ENCODE data around the gene UBE4A. TPM values are rescaled to one million over a fixed set of nuclear protein-coding genes. Genes with fewer than 3 reads are reported as not detected.

The UBE4A gene
- total RNA-seq, 1 donor from 2014 or later = 49.2 TPM

- Mint-ChIP-seq H3K27ac (no peak overlapping the region), H3K27me3 (no peaks in the 10 kb centered on the region), H3K4me1 (ENCODE audit: low read depth) (peaks cover 5% of the 10 kb centered on the region), H3K36me3 (ENCODE audit: insufficient read depth) (peaks cover 31% of the 10 kb centered on the region), H3K4me3 (ENCODE audit: low read depth) (no peak overlapping the region), H3K9me3 (ENCODE audit: low read depth) (no peaks in the 10 kb centered on the region)
- no peak for DNase-seq (ENCODE audit: low spot score, unreplicated experiment)
- no peak for TF ChIP-seq CTCF (IDR thresholded peaks at IDR 0.05; ENCODE audit: unreplicated experiment)
Measured at GRCh38 chr11:118370774-118371173, 11.4 kb downstream of the UBE4A start.

GRCh38 chr11:118373263-118373662, 13.9 kb downstream of the UBE4A start:
- Mint-ChIP-seq H3K4me3 (ENCODE audit: low read depth) (no peak overlapping the region), H3K27ac (no peak overlapping the region), H3K4me1 (ENCODE audit: low read depth) (no peaks in the 10 kb centered on the region), H3K36me3 (ENCODE audit: insufficient read depth) (peaks cover 35% of the 10 kb centered on the region), H3K27me3 (no peaks in the 10 kb centered on the region), H3K9me3 (ENCODE audit: low read depth) (no peaks in the 10 kb centered on the region)
- DNase-seq (ENCODE audit: low spot score, unreplicated experiment) = no peak
- no peak for TF ChIP-seq CTCF (IDR thresholded peaks at IDR 0.05; ENCODE audit: unreplicated experiment)

- no peak for TF ChIP-seq CTCF (IDR thresholded peaks at IDR 0.05; ENCODE audit: unreplicated experiment)
- no peaks in the 10 kb centered on the region for H3K9me3 Mint-ChIP-seq (ENCODE audit: low read depth)
- H3K4me1 Mint-ChIP-seq (ENCODE audit: low read depth) = no peaks in the 10 kb centered on the region
- no peaks in the 10 kb centered on the region for H3K27me3 Mint-ChIP-seq
- H3K27ac Mint-ChIP-seq = no peak overlapping the region
- DNase-seq (ENCODE audit: low spot score, unreplicated experiment) = no peak
- H3K36me3 Mint-ChIP-seq (ENCODE audit: insufficient read depth) = peaks cover 33% of the 10 kb centered on the region
- H3K4me3 Mint-ChIP-seq (ENCODE audit: low read depth) = no peak overlapping the region
Measured at GRCh38 chr11:118373871-118374270, 14.5 kb downstream of the UBE4A start.

GRCh38 chr11:118374729-118375128, 15.3 kb downstream of the UBE4A start:
- Mint-ChIP-seq H3K9me3 (ENCODE audit: low read depth) (no peaks in the 10 kb centered on the region), H3K27ac (no peak overlapping the region), H3K27me3 (no peaks in the 10 kb centered on the region), H3K36me3 (ENCODE audit: insufficient read depth) (peaks cover 30% of the 10 kb centered on the region), H3K4me3 (ENCODE audit: low read depth) (no peak overlapping the region), H3K4me1 (ENCODE audit: low read depth) (no peaks in the 10 kb centered on the region)
- no peak for DNase-seq (ENCODE audit: low spot score, unreplicated experiment)
- TF ChIP-seq CTCF (IDR thresholded peaks at IDR 0.05; ENCODE audit: unreplicated experiment) = no peak

GRCh38 chr11:118375978-118376377, 16.6 kb downstream of the UBE4A start:
- Mint-ChIP-seq H3K9me3 (ENCODE audit: low read depth) (no peaks in the 10 kb centered on the region), H3K36me3 (ENCODE audit: insufficient read depth) (peaks cover 24% of the 10 kb centered on the region), H3K27ac (no peak overlapping the region), H3K27me3 (no peaks in the 10 kb centered on the region), H3K4me3 (ENCODE audit: low read depth) (no peak overlapping the region), H3K4me1 (ENCODE audit: low read depth) (no peaks in the 10 kb centered on the region)
- DNase-seq (ENCODE audit: low spot score, unreplicated experiment) = no peak
- no peak for TF ChIP-seq CTCF (IDR thresholded peaks at IDR 0.05; ENCODE audit: unreplicated experiment)
